DMS53 treated with DMSO at 0.1 percent for 48 hours (cell line): Measurements from ENCODE around the gene TARS3.
A peak's percentile ranks its signal among the peaks of the same experiment; 100 is the strongest.
"Not testable (repeated sequence)": the region's sequence is repeated elsewhere in the genome, so short reads cannot be mapped to it uniquely, and the experiment has no call there.

ENCODE experiments used
- DNase-seq: peaks from one replicate; lab custom pipeline; 2025; ENCODE audit not compliant: unreplicated experiment; lab: John Stamatoyannopoulos, UW

TARS3 gene

GRCh38 chr15:101723874-101724674, at the start of gene TARS3:
TARS3 (minus strand) TSS chr15:101724473; CDS start chr15:101724387, 86 bp downstream.
- peak; percentile 66 for DNase-seq

GRCh38 chr15:101773496-101774100, 49.3 kb upstream of the TARS3 start:
- DNase-seq: peak; percentile 80

GRCh38 chr15:101772921-101773320, 48.6 kb upstream of the TARS3 start:
- DNase-seq: no peak

GRCh38 chr15:101767083-101767640, 42.9 kb upstream of the TARS3 start:
- DNase-seq: not testable (repeated sequence)

- DNase-seq: no peak
These were observed 41.6 kb upstream of the TARS3 start for GRCh38 chr15:101765772-101766456.

- DNase-seq: not testable (repeated sequence)
These were observed 41.0 kb upstream of the TARS3 start for GRCh38 chr15:101765340-101765671.

- DNase-seq: not testable (repeated sequence)
These were observed 40.5 kb upstream of the TARS3 start for GRCh38 chr15:101764669-101765339.

GRCh38 chr15:101746716-101747082, 22.4 kb upstream of the TARS3 start:
- DNase-seq: not testable (repeated sequence)

GRCh38 chr15:101734837-101735236, 10.6 kb upstream of the TARS3 start:
- not testable (repeated sequence) for DNase-seq

- no peak for DNase-seq
These were observed 9.3 kb upstream of the TARS3 start for GRCh38 chr15:101733545-101733944.

- no peak for DNase-seq
These were observed 8.5 kb upstream of the TARS3 start for GRCh38 chr15:101732772-101733171.

- no peak for DNase-seq
These were observed 7.5 kb upstream of the TARS3 start for GRCh38 chr15:101731746-101732145.

- no peak for DNase-seq
These were observed 2.9 kb upstream of the TARS3 start for GRCh38 chr15:101727186-101727585.

GRCh38 chr15:101725073-101725472, 800 bp upstream of the TARS3 start:
- no peak for DNase-seq

- no peak for DNase-seq
These were observed 367 bp upstream of the TARS3 start for GRCh38 chr15:101724675-101725005.

- DNase-seq: no peak
These were observed 951 bp downstream of the TARS3 start for GRCh38 chr15:101723171-101723873.

- DNase-seq: no peak
These were observed 5.4 kb downstream of the TARS3 start for GRCh38 chr15:101718896-101719295.

- DNase-seq: no peak
These were observed 12.2 kb downstream of the TARS3 start for GRCh38 chr15:101712078-101712477.

- no peak for DNase-seq
These were observed 13.5 kb downstream of the TARS3 start for GRCh38 chr15:101710806-101711205.

- no peak for DNase-seq
These were observed 14.8 kb downstream of the TARS3 start for GRCh38 chr15:101709466-101709865.

GRCh38 chr15:101707983-101708382, 16.3 kb downstream of the TARS3 start:
- no peak for DNase-seq
